NCI-H2196 (cell line): Measurements from ENCODE around the gene SDC4.

ENCODE experiments used
- DNase-seq: peaks from one replicate; lab custom pipeline; 2025; ENCODE audit not compliant: unreplicated experiment; lab: John Stamatoyannopoulos, UW

Gene SDC4

GRCh38 chr20:45300961-45301360 is 47.3 kb downstream of the SDC4 start:
- DNase-seq: peak; percentile 15

- no peak for DNase-seq
These were observed 48.4 kb downstream of the SDC4 start for GRCh38 chr20:45299786-45300185.

- no peak for DNase-seq
These were observed 50.3 kb downstream of the SDC4 start for GRCh38 chr20:45297786-45298497.

- DNase-seq: no peak
These were observed 53.6 kb downstream of the SDC4 start for GRCh38 chr20:45294659-45295058.

- DNase-seq: no peak
These were observed 54.2 kb downstream of the SDC4 start for GRCh38 chr20:45294003-45294368.

GRCh38 chr20:45293041-45294002 is 54.9 kb downstream of the SDC4 start:
- DNase-seq: peak; percentile 87

GRCh38 chr20:45292343-45292742 is 55.9 kb downstream of the SDC4 start:
- no peak for DNase-seq

- no peak for DNase-seq
These were observed 56.7 kb downstream of the SDC4 start for GRCh38 chr20:45291526-45291925.

- peak; percentile 86 for DNase-seq
These were observed 57.4 kb downstream of the SDC4 start for GRCh38 chr20:45290677-45291355.

- no peak for DNase-seq
These were observed 58.1 kb downstream of the SDC4 start for GRCh38 chr20:45289942-45290676.

GRCh38 chr20:45288860-45289259 is 59.4 kb downstream of the SDC4 start:
- no peak for DNase-seq

- DNase-seq: no peak
These were observed 59.8 kb downstream of the SDC4 start for GRCh38 chr20:45288376-45288775.

GRCh38 chr20:45283551-45284057 is 64.6 kb downstream of the SDC4 start:
- no peak for DNase-seq

- no peak for DNase-seq
These were observed 65.3 kb downstream of the SDC4 start for GRCh38 chr20:45282700-45283550.

GRCh38 chr20:45279992-45280391 is 68.2 kb downstream of the SDC4 start:
- no peak for DNase-seq

- no peak for DNase-seq
These were observed 72.9 kb downstream of the SDC4 start for GRCh38 chr20:45275338-45275737.
